ENCODE data around the gene LOC101059915. TPM values are rescaled to one million over a fixed set of nuclear protein-coding genes. Genes with fewer than 3 reads are reported as not detected.
"Not testable (repeated sequence)": the region's sequence is repeated elsewhere in the genome, so short reads cannot be mapped to it uniquely, and the experiment has no call there.

Gene LOC101059915

GRCh38 chrX:71719195-71719594 is 51.8 kb downstream of the LOC101059915 start:
- not testable (repeated sequence) for H3K4me3 ChIP-seq (ENCODE audit: low read length); H4K8ac ChIP-seq (ENCODE audit: low read depth, low read length); H3K36me3 ChIP-seq (ENCODE audit: control insufficient read depth, insufficient read depth, low read length); H3K4me1 ChIP-seq (ENCODE audit: control insufficient read depth, low read depth, low read length); H3K27ac ChIP-seq (ENCODE audit: low read depth, low read length); H3K79me2 ChIP-seq (ENCODE audit: control insufficient read depth, insufficient read depth, low read length); H3K4ac ChIP-seq (ENCODE audit: low read depth, low read length); H3K56ac ChIP-seq (ENCODE audit: low read length); H2BK120ac ChIP-seq (ENCODE audit: low read depth, low read length); H3K79me1 ChIP-seq (ENCODE audit: low read length); H2AK5ac ChIP-seq (ENCODE audit: low read length); H4K5ac ChIP-seq (ENCODE audit: low read length); H3K23ac ChIP-seq (ENCODE audit: low read length); H2BK15ac ChIP-seq (replicated peaks; ENCODE audit: low read depth); H3K18ac ChIP-seq (ENCODE audit: low read length); H2BK5ac ChIP-seq (ENCODE audit: low read length); H3K27me3 ChIP-seq (ENCODE audit: insufficient read depth, low read length, poor library complexity); H3K9ac ChIP-seq (ENCODE audit: low read length); H3K4me2 ChIP-seq (ENCODE audit: low read length); DNase-seq
- no CpG with 5 or more reads among the region's 30 CpGs for WGBS (ENCODE audit: extremely low coverage, insufficient coverage, low lambda C conversion rate)

- H2BK120ac ChIP-seq (ENCODE audit: low read depth, low read length); H3K27me3 ChIP-seq (ENCODE audit: insufficient read depth, low read length, poor library complexity); H2BK5ac ChIP-seq (ENCODE audit: low read length); H2AK5ac ChIP-seq (ENCODE audit: low read length); H3K56ac ChIP-seq (ENCODE audit: low read length); H3K18ac ChIP-seq (ENCODE audit: low read length); H3K79me1 ChIP-seq (ENCODE audit: low read length); H4K5ac ChIP-seq (ENCODE audit: low read length); H3K4ac ChIP-seq (ENCODE audit: low read depth, low read length); H3K36me3 ChIP-seq (ENCODE audit: control insufficient read depth, insufficient read depth, low read length); H3K79me2 ChIP-seq (ENCODE audit: control insufficient read depth, insufficient read depth, low read length); H4K8ac ChIP-seq (ENCODE audit: low read depth, low read length); H3K23ac ChIP-seq (ENCODE audit: low read length); H3K4me2 ChIP-seq (ENCODE audit: low read length); H3K9ac ChIP-seq (ENCODE audit: low read length); H2BK15ac ChIP-seq (replicated peaks; ENCODE audit: low read depth); DNase-seq; H3K27ac ChIP-seq (ENCODE audit: low read depth, low read length); H3K4me3 ChIP-seq (ENCODE audit: low read length); H3K4me1 ChIP-seq (ENCODE audit: control insufficient read depth, low read depth, low read length): not testable (repeated sequence)
- WGBS (ENCODE audit: extremely low coverage, insufficient coverage, low lambda C conversion rate): no CpG with 5 or more reads among the region's 20 CpGs
Measured at GRCh38 chrX:71720289-71720886, 53.0 kb downstream of the LOC101059915 start.

Small RNAs within 50 kb of the gene (small RNA-seq; reads per million reads assigned to genes)
- not detected for gene BX276092.4 (ENCODE audit: insufficient read depth)
